SH-SY5Y (cell line): ENCODE results near the gene SCN5A.

Experiments used
- GATA2 ChIP-seq: IDR thresholded peaks from 2 replicates; pipeline ENCODE4 v1.6.1; 2011; ENCODE audit warnings: mild to moderate bottlenecking, low read depth, low read length
- GATA3 ChIP-seq: IDR thresholded peaks from 2 replicates; pipeline ENCODE4 v1.6.1; 2011; ENCODE audit warnings: low read depth, mild to moderate bottlenecking, low read length, moderate library complexity

DNA sequence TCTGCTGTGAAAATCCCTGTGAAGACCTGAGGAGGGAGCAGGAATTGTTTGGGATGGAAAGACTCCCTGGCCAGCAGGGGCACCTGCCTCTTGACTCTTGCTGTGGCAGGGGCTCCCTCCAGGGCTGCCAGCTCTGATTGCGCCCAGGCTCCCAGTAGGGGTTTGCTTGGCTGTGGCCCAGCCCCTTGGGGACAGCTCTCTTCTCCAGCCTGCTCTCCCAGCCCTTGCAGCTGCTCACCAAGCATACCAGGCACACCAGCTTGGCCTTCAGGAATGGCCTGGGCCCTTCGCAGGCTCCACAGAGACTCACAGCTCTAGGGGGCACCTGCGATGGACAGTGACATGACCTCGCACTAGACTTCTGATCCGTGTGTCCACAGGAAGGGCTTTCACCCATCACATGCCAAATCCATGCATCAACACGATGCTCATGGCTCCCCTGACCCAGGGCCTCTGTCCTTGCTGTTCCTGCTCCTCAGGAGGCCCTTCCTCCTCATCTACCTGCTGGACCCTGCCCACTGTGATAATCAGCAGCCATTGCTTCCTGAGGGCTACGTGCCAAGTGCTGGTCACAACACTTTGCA, 61.8 kb downstream of the SCN5A start:
- TF ChIP-seq GATA3: no peak
- no peak for TF ChIP-seq GATA2
